Psoas muscle (tissue), 8 donors: ENCODE results near the gene PEDS1. TPM values are rescaled to one million over a fixed set of nuclear protein-coding genes. Genes with fewer than 3 reads are reported as not detected.
"Not testable (repeated sequence)": the region's sequence is repeated elsewhere in the genome, so short reads cannot be mapped to it uniquely, and the experiment has no call there.

Experiments
- ATAC-seq, 4 donors: fragments of 200-7000 bp; cut with Tn5 transposase; one replicate each; pipeline ENCODE4 v1.9.1; 2020; ENCODE audit warnings: moderate library complexity in 3 of 4, mild to moderate bottlenecking in 2 of 4
- DNase-seq, 2 donors: peaks; one replicate each; pipeline ENCODE4 v3.0.0-alpha.2; 2020
- H3K27ac ChIP-seq: fragments of 200-600 bp; one replicate; pipeline ENCODE4 v1.8.0; 2022
- H3K27me3 ChIP-seq, 3 donors: fragments of 200-600 bp in 1 of 3; one replicate each; pipeline versions ENCODE4 v1.6.1 to v1.8.0; 2013 to 2022; ENCODE audit warnings: low read length in 2 of 3, mild to moderate bottlenecking in 2 of 3, moderate library complexity in 1 of 3; ENCODE audit not compliant: insufficient read depth in 3 of 3
- H3K36me3 ChIP-seq, 2 donors: fragments of 200-600 bp in 1 of 2; one replicate each; pipeline versions ENCODE4 v1.6.1 to v1.8.0; 2013 to 2022; ENCODE audit warnings: low read depth in 1 of 2, mild to moderate bottlenecking in 1 of 2, moderate library complexity in 1 of 2; ENCODE audit not compliant: insufficient read depth in 1 of 2
- H3K4me1 ChIP-seq: fragments of 200-600 bp; one replicate; pipeline ENCODE4 v1.8.0; 2022
- H3K4me3 ChIP-seq: fragments of 200-600 bp; one replicate; pipeline ENCODE4 v1.8.0; 2022; ENCODE audit warnings: mild to moderate bottlenecking
- H3K9me3 ChIP-seq: fragments of 200-600 bp; one replicate; pipeline ENCODE4 v1.8.0; 2022
- WGBS, 3 donors: extraction: QIAGEN DNeasy Blood & Tissue Kit; methylation state at CpG; one replicate each; pipeline versions ENCODE4 v1.1.6 to v1.1.7; 2013; 5-methylcytosine and 5-hydroxymethylcytosine counted together
- intact Hi-C, 2 donors: fragments of 100-400 bp; cut with DNase I; formaldehyde crosslinking; loops; one replicate each; pipeline versions ENCODE4 v1.11.0 to v1.14.2; 2022
- polyA plus RNA-seq, 3 donors: library from polyadenylated mRNA; stranded (reverse); fragments of 200-250 nt; gene quantifications; one replicate each; pipeline ENCODE4 v1.2.3, GENCODE V29; 2013
- total RNA-seq, 4 donors: library from RNA; stranded (reverse); fragmentation: NEBNext Ultra II Directional in 2 of 4; extraction: Animal tissue kit (Norgen Biotek cat#: 25700) in 2 of 4; gene quantifications; one replicate each; pipeline versions ENCODE4 v1.2.1 to v1.2.4, GENCODE V29; 2021 to 2023
- TF ChIP-seq, protein P1 (sequence below): fragments of 200-600 bp; IDR thresholded peaks from one replicate; pipeline ENCODE4 v1.8.0; 2022; ENCODE audit warnings: antibody characterized with exemption
- donor health status: healthy with polysubstance abuse.
- donor health status: DM: no; HTN: no; CAD: no; lungs with moderate emphysema.
- donor health status: Bipolar disorder and iron deficiency.
- donor health status: healthy.
- donor health status: DM: yes; HTN: yes; CAD: no.
- donor health status: DM: no; HTN: no; CAD: no.
- donor health status: DM: no; HTN: no; CAD: no.
- donor health status: DM: yes; HTN: yes; CAD: no.

The PEDS1 gene
- total and polyA plus RNA-seq, 7 donors, result 17.5 to 59.2 (median 40.2) TPM

DNA sequence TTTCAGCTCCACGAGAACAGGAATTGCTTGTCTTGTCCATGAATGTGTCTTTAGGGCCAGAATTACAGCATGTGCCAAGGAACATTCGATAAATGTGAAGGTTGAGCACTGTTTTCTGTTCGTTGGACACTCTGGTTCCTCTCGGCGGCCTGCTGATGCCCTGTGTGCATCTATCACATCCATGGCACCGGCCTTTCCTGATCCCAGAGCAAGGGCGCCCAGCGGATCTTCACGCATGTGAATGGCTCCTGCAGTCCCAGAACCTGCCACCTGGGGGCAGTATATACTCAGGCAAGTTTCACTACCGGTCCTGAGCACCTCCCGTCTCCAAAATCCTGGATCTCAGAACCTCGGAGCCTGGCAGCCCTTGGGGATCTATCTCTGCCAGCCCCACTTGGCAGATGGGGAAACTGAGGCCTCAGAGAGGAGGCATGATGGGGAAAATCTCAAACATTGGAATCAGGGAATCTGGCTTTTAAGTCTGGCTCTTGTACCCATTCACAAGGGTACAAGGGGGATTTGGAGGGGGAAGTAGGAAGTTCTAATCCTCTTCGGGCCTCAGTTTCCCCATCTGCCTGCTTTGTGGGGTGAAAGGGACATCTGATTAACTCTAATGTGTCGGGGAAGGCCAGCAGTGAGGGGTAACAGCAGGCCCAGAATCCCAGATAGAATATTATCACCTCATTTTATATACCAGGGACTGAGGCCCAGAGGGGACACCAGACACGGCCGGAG is 32.8 kb upstream of the PEDS1 start:
- intact Hi-C loops, result loop anchor here (2.0 to 10.0 kb wide), 5 partner anchors 196 to 558 kb away; no protein-coding TSS in a partner anchor
- Histone ChIP-seq H3K36me3 (no peaks in the 10 kb centered on the region), H3K4me3 (no peak overlapping the region), H3K4me1 (no peaks in the 10 kb centered on the region), H3K27me3 (no peaks in the 10 kb centered on the region), H3K9me3 (no peaks in the 10 kb centered on the region), H3K27ac (peak overlapping the region; percentile 66)
- 12 to 18% (median 13%) methylated on average over 16 of the region's 16 CpGs for WGBS, 3 donors
- ATAC-seq (peak; percentile 42 to 60 (median 53)), DNase-seq (peak; percentile 93 to 95)
- TF ChIP-seq, protein P1, sequence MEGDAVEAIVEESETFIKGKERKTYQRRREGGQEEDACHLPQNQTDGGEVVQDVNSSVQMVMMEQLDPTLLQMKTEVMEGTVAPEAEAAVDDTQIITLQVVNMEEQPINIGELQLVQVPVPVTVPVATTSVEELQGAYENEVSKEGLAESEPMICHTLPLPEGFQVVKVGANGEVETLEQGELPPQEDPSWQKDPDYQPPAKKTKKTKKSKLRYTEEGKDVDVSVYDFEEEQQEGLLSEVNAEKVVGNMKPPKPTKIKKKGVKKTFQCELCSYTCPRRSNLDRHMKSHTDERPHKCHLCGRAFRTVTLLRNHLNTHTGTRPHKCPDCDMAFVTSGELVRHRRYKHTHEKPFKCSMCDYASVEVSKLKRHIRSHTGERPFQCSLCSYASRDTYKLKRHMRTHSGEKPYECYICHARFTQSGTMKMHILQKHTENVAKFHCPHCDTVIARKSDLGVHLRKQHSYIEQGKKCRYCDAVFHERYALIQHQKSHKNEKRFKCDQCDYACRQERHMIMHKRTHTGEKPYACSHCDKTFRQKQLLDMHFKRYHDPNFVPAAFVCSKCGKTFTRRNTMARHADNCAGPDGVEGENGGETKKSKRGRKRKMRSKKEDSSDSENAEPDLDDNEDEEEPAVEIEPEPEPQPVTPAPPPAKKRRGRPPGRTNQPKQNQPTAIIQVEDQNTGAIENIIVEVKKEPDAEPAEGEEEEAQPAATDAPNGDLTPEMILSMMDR, result peak; percentile 99

DNA sequence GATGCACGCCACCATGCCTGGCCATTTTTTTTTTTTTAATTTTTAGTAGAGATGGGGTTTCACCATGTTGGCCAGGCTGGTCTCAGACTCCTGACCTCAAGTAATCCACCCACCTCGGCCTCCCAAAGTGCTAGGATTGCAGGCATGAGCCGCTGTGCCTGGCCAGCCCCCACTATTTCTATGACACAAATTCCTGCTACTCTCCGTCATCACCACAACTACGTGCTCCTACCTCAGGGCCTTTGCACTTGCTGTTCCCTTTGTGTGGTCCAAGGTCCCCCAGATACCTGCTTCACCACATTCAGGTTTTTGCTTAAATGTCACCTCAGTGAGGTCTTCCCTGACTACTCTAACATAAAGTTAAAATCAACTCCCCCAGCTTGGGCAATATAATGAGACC is 31.9 kb upstream of the PEDS1 start:
- Histone ChIP-seq H3K4me3 (no peak overlapping the region), H3K4me1 (no peaks in the 10 kb centered on the region), H3K27me3 (no peaks in the 10 kb centered on the region), H3K27ac (no peak overlapping the region), H3K36me3 (no peaks in the 10 kb centered on the region), H3K9me3 (no peaks in the 10 kb centered on the region)
- TF ChIP-seq, protein P1, result no peak
- WGBS, 3 donors, result 90 to 96% (median 91%) methylated on average over 5 of the region's 5 CpGs
- DNase-seq, result no peak
- no peak for ATAC-seq
- intact Hi-C loops, result loop anchor here (2.0 to 10.0 kb wide), 5 partner anchors 197 to 559 kb away; no protein-coding TSS in a partner anchor

DNA sequence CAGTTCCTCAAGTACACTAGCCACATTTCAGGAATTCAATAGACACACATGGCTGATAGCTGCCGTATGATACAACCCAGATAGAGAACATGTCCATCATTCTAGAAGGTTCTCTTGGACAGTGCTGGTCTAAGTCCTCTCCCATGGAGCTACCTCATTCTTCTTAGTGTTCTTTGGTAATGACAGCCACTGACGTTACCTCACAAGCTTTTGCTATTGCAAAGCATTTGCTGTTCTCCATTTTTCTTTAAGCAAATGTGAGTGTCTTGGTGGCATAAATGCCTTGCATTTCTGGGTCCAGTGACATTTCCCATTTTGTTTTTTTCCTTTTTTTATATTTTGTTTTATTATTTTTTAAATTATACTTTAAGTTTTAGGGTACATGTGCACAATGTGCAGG is 28.8 kb upstream of the PEDS1 start:
- ATAC-seq, result no peak
- TF ChIP-seq, protein P1, result no peak
- Histone ChIP-seq H3K9me3 (no peaks in the 10 kb centered on the region), H3K27ac (no peak overlapping the region), H3K4me3 (no peak overlapping the region), H3K36me3 (no peaks in the 10 kb centered on the region), H3K27me3 (no peaks in the 10 kb centered on the region), H3K4me1 (no peaks in the 10 kb centered on the region)
- intact Hi-C loops, result loop anchor here (5.0 to 10.0 kb wide), 2 partner anchors 205 to 562 kb away; no protein-coding TSS in a partner anchor
- no peak for DNase-seq
- 71 to 75% (median 73%) methylated on average over 2 of the region's 2 CpGs for WGBS, 3 donors

DNA sequence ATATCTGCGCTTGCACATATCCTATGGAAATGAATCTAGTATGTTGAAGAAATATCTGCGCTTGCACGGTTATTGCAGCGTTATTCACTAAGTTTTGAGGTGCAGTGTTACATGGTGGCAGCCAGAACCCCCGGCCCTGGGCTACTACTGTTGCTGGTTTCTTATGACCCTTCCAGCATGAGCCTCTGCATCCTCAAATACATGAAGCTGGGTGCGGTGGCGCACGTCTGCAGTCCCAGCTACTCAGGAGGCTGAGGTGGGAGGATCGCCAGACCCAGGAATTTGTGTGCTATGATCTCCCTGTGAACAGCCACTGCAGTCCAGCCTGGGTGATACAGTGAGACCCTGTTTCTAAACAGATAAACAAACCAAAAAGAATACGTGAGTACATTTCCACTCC is 27.8 kb upstream of the PEDS1 start:
- WGBS, 3 donors, result 90 to 96% (median 93%) methylated on average over 10 of the region's 10 CpGs
- DNase-seq (peak in 1 of 2 donors; percentile 39), ATAC-seq (no peak)
- Histone ChIP-seq H3K4me1 (no peaks in the 10 kb centered on the region), H3K36me3 (peaks cover 0 to under 1% of the 10 kb centered on the region in 2 donors), H3K27me3 (no peaks in the 10 kb centered on the region), H3K9me3 (no peaks in the 10 kb centered on the region), H3K4me3 (no peak overlapping the region), H3K27ac (no peak overlapping the region)
- intact Hi-C loops, result loop anchor here (5.0 to 10.0 kb wide), 2 partner anchors 204 to 563 kb away; no protein-coding TSS in a partner anchor
- TF ChIP-seq, protein P1, result no peak

DNA sequence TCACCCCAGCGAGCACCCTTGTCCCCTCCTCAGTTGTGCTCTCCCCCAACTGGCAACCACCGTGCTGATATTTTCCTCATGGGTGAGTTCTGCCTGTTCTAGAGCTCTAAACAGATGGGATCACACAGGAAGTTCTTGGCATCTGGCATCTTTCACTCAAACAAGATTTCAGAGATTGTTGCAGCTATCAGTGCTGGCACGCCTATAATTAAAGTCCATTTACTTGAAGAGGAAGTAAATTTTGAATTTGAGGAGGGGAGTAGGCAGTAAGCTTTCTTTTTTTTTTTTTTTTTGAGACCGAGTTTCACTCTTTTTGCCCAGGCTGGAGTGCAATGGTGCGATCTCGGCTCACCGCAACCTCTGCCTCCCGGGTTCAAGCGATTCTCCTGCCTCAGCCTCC is 25.1 kb upstream of the PEDS1 start:
- ATAC-seq, H3K27ac ChIP-seq, H3K4me3 ChIP-seq, H3K27me3 ChIP-seq, H3K36me3 ChIP-seq, H3K4me1 ChIP-seq, H3K9me3 ChIP-seq: not testable (repeated sequence)
- peak in 1 of 2 donors; percentile 4 for DNase-seq
- intact Hi-C loops, result loop anchor here in 1 of 2 donors (5.0 kb wide), 1 partner anchor 201 kb away; no protein-coding TSS in a partner anchor
- WGBS, 3 donors, result 86 to 90% (median 89%) methylated on average over 5 to 9 of the region's 9 CpGs
